GM19099 (cell line): ENCODE data around the gene UNC5C.

Experiments
- POLR2A ChIP-seq: IDR thresholded peaks from 3 replicates; pipeline ENCODE4 v1.6.1; 2011; ENCODE audit warnings: low read depth; ENCODE audit not compliant: insufficient read length; ENCODE audit errors: extremely low read depth

Gene UNC5C

GRCh38 chr4:95537191-95537590, 11.6 kb downstream of the UNC5C start:
- TF ChIP-seq POLR2A, result no peak

DNA sequence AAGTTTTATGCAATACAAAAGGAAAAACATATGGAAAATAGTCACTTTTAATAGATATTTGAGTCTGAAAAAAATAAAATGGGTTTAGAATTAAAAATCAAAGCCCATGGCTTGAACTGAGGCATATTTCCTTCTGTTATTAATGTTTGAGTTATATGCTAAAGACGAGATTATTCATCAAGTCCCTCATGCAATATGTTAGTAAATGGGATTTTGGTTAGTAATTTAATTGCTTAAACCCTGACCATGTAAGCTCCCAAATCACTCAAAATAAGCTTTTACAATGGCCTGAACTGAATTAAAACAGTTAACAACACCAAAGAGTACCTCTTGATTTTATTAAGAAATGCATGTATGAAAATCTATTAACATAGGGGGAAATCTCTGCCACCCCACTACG, 12.1 kb downstream of the UNC5C start:
- TF ChIP-seq POLR2A, result no peak

- TF ChIP-seq POLR2A, result no peak
Observed at GRCh38 chr4:95535180-95535579, 13.6 kb downstream of the UNC5C start.

GRCh38 chr4:95534032-95534431, 14.7 kb downstream of the UNC5C start:
- TF ChIP-seq POLR2A, result no peak

- TF ChIP-seq POLR2A, result no peak
Observed at GRCh38 chr4:95533254-95533653, 15.5 kb downstream of the UNC5C start.

- no peak for TF ChIP-seq POLR2A
Observed at GRCh38 chr4:95532305-95532704, 16.5 kb downstream of the UNC5C start.

DNA sequence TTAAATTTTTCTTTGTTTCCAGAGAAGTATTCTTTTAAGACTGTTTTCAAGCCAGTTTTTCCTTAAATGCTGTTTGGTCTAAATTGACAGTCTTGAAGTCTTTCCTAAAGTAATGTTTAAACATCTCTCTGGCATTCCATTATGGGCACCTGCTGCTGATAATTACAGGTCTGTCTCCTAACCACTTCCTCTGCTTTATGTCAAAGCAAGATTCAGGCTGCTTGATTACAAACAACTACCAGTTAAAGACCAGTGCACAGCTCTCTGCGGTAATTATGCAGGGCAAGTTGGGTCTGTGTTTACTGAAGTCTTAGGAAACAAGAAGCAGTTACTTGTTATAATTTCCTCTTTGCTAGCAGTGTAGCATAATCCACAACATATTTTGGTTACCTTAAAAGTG, 17.6 kb downstream of the UNC5C start:
- TF ChIP-seq POLR2A, result no peak

DNA sequence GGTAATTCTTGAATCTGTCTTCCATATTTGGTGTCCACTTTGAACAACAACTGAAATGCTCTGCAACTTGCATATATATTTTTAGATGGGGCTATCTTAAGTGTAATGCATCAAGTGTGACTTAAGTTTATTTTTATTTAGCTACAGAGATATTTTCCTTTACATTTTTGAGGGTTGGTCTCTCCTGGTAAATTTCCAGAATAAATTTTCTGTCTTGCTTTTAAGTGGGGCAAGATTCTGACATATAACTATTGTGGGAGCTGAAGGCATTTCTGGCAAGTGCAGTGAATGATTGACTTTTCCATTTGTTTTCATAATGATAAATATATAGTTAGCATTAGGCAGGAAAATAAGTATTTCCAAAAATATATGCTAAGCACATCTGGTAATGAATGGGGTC, 18.8 kb downstream of the UNC5C start:
- TF ChIP-seq POLR2A, result no peak

DNA sequence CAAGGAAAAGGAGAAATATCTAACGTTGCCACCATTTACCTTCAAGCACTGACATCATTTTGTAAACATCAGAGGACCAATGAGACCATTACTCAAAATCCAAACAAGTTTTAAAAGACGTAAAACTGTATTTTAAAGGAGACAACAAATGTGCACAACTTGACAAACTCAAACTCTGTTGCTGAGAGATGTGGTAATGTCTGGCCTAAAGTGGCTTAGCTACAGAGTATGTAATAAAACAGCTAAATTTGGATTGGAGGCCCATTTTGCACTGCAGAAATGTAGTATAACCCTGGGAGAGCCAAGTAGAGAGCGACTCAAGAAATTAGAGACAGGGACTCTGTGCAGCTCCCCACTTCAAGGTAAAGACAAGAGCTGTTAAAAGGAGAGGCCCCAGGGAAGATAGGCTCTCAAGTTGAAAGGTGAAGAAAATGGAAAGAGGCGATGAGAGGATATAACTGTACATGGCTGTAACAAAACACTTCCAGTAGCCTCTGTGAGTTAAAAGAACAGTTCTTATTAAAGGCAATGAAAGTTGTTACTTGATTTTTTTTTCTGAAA, 20.3 kb downstream of the UNC5C start:
- no peak for TF ChIP-seq POLR2A

DNA sequence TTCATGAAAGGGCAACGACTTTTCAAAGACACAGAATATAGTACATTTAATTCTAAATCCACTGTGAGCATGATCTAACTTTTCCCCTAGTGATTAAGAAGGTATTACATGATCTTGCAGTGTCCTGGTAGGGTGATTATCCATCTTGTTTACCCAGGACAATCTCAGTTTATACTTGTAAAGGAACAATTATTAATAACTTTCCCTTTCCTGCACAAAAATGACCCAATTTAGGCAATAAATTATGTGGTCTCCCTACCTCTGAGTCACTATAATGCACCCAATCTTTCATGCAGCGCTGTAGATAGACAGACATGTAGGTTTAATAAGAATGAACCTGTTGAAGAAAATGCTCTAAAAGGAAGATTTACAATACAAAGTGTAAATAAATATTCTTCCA, 22.7 kb downstream of the UNC5C start:
- no peak for TF ChIP-seq POLR2A

DNA sequence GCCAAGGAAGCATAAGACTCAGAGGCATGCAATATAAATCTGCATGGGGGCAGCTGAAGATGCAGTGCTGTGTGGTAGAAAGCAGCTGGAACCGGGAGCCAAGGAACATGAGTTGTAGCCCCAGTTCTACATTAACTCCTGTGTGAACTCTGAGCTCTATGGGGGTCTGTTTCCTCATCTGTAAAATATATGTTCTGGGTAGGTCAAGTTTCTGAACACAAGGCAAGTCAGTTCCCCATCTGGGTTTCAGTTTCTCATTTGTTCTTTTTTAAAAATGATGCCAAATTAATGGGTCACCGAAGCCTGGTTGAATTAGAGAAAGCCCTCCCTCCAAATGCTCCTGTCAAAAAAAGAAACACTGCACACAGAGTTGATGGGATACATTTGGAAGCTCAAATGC, 24.0 kb downstream of the UNC5C start:
- no peak for TF ChIP-seq POLR2A

DNA sequence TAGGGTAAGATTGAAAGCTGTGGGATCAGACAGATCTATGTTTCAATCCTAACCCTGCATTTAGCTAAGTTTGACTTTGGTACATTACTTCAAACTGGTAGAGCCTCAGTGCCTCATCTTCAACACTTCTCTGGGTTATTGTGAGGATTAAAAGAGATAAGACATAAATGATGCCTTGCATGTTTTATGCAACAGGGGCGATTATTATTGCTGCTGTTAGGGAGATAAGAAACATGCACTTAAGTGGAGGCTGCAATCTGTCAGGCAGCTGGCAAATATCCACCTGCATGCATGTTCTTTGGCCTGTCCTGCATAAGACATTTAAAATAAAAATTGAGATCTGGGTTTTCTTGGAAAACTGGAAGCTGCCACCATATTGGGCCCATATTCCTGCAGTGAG, 24.6 kb downstream of the UNC5C start:
- no peak for TF ChIP-seq POLR2A

GRCh38 chr4:95522682-95523530, 25.9 kb downstream of the UNC5C start:
- TF ChIP-seq POLR2A, result no peak

GRCh38 chr4:95517576-95518345, 31.0 kb downstream of the UNC5C start:
- TF ChIP-seq POLR2A, result no peak

DNA sequence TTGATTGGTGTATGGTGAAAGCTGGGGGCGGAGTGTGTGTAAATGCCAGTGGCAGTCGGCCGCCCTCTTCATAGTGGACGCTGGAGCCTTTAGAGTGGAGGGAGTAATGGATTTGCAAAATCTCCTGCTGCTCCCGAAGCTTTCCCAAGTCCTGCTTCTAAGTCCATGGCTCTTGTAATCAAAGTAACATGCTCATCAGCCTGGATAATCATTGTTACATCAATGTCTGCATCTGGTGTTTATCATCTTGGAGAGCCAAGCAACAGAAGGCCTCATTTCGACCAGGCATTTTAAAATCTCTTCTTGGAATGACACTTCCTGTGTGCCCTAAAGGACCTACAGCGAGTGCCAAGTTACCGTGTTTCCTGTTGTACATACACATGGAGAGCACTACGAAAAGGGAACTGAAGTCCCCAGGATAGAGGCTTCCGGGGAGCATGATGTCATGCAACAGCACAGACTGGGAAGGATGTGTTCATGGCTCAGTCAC, 32.2 kb downstream of the UNC5C start:
- TF ChIP-seq POLR2A, result no peak

DNA sequence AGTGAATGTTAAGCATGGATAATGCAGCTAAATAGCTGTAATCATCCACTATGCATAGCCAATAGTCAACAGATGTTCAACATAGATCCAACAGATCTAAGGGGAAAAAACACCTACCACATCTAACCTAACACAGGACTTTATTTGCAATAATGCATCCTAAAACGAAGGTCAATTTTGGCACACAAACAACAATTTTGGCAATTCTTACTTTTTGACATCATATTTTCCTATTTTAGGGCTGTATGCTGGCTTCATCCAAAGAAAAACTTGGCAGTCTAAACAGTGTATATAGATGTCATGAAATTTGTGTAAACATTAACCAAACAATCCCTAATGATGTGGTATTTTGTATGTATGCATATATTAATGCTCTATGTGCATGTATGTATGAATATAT, 33.2 kb downstream of the UNC5C start:
- TF ChIP-seq POLR2A, result no peak
